CD4-positive, alpha-beta T cell treated with Interleukin-17A for 4 hours (primary cell): ENCODE measurements around the gene OCSTAMP.

Source experiments
- DNase-seq: peaks from one replicate; pipeline ENCODE4 v3.0.0-alpha.2; 2020; ENCODE audit warnings: mixed read lengths

Gene OCSTAMP

GRCh38 chr20:46551522-46552381 lies 1.3 kb upstream of the OCSTAMP start:
- no peak for DNase-seq

GRCh38 chr20:46549188-46549972 lies 1.1 kb downstream of the OCSTAMP start:
- DNase-seq = no peak

GRCh38 chr20:46548688-46549087 lies 1.8 kb downstream of the OCSTAMP start:
- DNase-seq = no peak

GRCh38 chr20:46547995-46548394 lies 2.5 kb downstream of the OCSTAMP start:
- no peak for DNase-seq

- DNase-seq = no peak
Measured at GRCh38 chr20:46546936-46547335, 3.5 kb downstream of the OCSTAMP start.

GRCh38 chr20:46546298-46546697 lies 4.2 kb downstream of the OCSTAMP start:
- no peak for DNase-seq

GRCh38 chr20:46545827-46546138 lies 4.7 kb downstream of the OCSTAMP start:
- DNase-seq = no peak

GRCh38 chr20:46545077-46545826 lies 5.2 kb downstream of the OCSTAMP start:
- DNase-seq = peak; percentile 5

GRCh38 chr20:46544576-46544975 lies 5.9 kb downstream of the OCSTAMP start:
- no peak for DNase-seq

GRCh38 chr20:46543959-46544358 lies 6.5 kb downstream of the OCSTAMP start:
- DNase-seq = no peak

GRCh38 chr20:46543033-46543432 lies 7.4 kb downstream of the OCSTAMP start:
- no peak for DNase-seq

GRCh38 chr20:46541229-46541935 lies 9.1 kb downstream of the OCSTAMP start:
- DNase-seq = no peak

GRCh38 chr20:46539113-46539512 lies 11.3 kb downstream of the OCSTAMP start:
- DNase-seq = no peak

GRCh38 chr20:46530640-46531039 lies 19.8 kb downstream of the OCSTAMP start:
- DNase-seq = no peak

GRCh38 chr20:46523696-46524328 lies 26.6 kb downstream of the OCSTAMP start:
- no peak for DNase-seq

- no peak for DNase-seq
Measured at GRCh38 chr20:46523108-46523507, 27.3 kb downstream of the OCSTAMP start.

- peak; percentile 24 for DNase-seq
Measured at GRCh38 chr20:46520976-46521579, 29.4 kb downstream of the OCSTAMP start.

GRCh38 chr20:46520540-46520939 lies 29.9 kb downstream of the OCSTAMP start:
- DNase-seq = no peak

- DNase-seq = no peak
Measured at GRCh38 chr20:46519471-46520068, 30.9 kb downstream of the OCSTAMP start.

GRCh38 chr20:46512943-46513844 lies 37.3 kb downstream of the OCSTAMP start, which contains the start of gene ZNF334:
ZNF334 (minus strand) TSS chr20:46513559; CDS start chr20:46512102, 1,457 bp downstream.
- DNase-seq = peak; percentile 21
